HCT116 (cell line): ENCODE measurements around the gene MEG3. TPM values are rescaled to one million over a fixed set of nuclear protein-coding genes. Genes with fewer than 3 reads are reported as not detected.

Experiments used
- ATAC-seq: fragments of 200-7000 bp; cut with Tn5 transposase; 2 replicates; pipeline ENCODE4 v1.9.1; 2020; ENCODE audit warnings: mild to moderate bottlenecking, moderate library complexity
- BruUV-seq: library from RNA; stranded (reverse); fragments of 400-500 nt; replicated peaks from 2 replicates; lab custom pipeline; 2021; lab: Mats Ljungman, UMichigan
- CTCF ChIA-PET: fragments of 300-600 bp; sonication (Branson Sonifier 250); formaldehyde crosslinking; loops from one replicate; lab custom pipeline; 2021; ENCODE audit warnings: antibody characterized with exemption; lab: Charles Lee
- POLR2A ChIA-PET: fragments of 300-600, 350-600 bp; sonication (Branson Sonifier 250); formaldehyde crosslinking; loops from one replicate; lab custom pipeline; 2021; ENCODE audit warnings: antibody characterized with exemption; lab: Charles Lee
- RAD21 ChIA-PET, 2 experiments: fragments of 300-600 bp; sonication (Branson Sonifier 250); formaldehyde crosslinking; loops; one replicate each; lab custom pipeline; 2023; ENCODE audit warnings: low total read pairs in 2 of 2; ENCODE audit not compliant: uncharacterized antibody in 2 of 2, unreplicated experiment in 2 of 2, low non-redundant PET in 1 of 2; lab: Charles Lee
- DNase-seq: peaks from one replicate; pipeline ENCODE4 v3.0.0-alpha.2; 2010; ENCODE audit warnings: low read depth, low spot score
- H2AFZ ChIP-seq: fragments of 200-600 bp; shearing (Covaris generic), sonication (generic); 2 replicates; pipeline ENCODE4 v1.6.1; 2017; ENCODE audit warnings: low read depth, mixed run types, mixed read lengths, antibody characterized with exemption, low read length; ENCODE audit not compliant: poor library complexity, severe bottlenecking
- H3K27ac ChIP-seq: 2 replicates; pipeline ENCODE4 v1.5.1; 2012; ENCODE audit warnings: low read depth, low read length
- H3K27me3 ChIP-seq: fragments of 200-600 bp; sonication (generic); 2 replicates; pipeline ENCODE4 v1.6.1; 2016; ENCODE audit warnings: mixed run types, low read length, mixed read lengths; ENCODE audit not compliant: insufficient read depth
- H3K36me3 ChIP-seq, 2 experiments: fragments of 200-500 bp in 1 of 2; fragments of 200-600 bp in 1 of 2; sonication (Bioruptor generic) in 1 of 2; sonication (generic) in 1 of 2; 2 replicates each; pipeline versions ENCODE4 v1.5.1 to v1.6.1; 2014 to 2016; ENCODE audit warnings: low read length in 2 of 2, inconsistent platforms in 1 of 2, mixed read lengths in 1 of 2, mixed run types in 1 of 2; ENCODE audit not compliant: insufficient read depth in 2 of 2, control insufficient read depth in 1 of 2
- H3K4me1 ChIP-seq, 2 experiments: fragments of 200-600 bp in 1 of 2; sonication (generic) in 1 of 2; 2 replicates each; pipeline versions ENCODE4 v1.5.1 to v1.6.1; 2012 to 2017; ENCODE audit warnings: low read length in 2 of 2, inconsistent platforms in 1 of 2, mild to moderate bottlenecking in 1 of 2, mixed read lengths in 1 of 2, mixed run types in 1 of 2, moderate library complexity in 1 of 2; ENCODE audit not compliant: insufficient read depth in 2 of 2, control insufficient read depth in 1 of 2
- H3K4me2 ChIP-seq: fragments of 200-600 bp; sonication (generic); 2 replicates; pipeline ENCODE4 v1.6.1; 2017; ENCODE audit warnings: mixed run types, low read length, mixed read lengths
- H3K4me3 ChIP-seq, 2 experiments: fragments of 200-600 bp in 1 of 2; sonication (generic) in 1 of 2; replicated peaks in 1 of 2; 2 replicates each; pipeline ENCODE4 v1.5.1; 2011 to 2016; ENCODE audit warnings: low read length in 2 of 2, control low read depth in 1 of 2, low read depth in 1 of 2, mild to moderate bottlenecking in 1 of 2, mixed read lengths in 1 of 2, mixed run types in 1 of 2
- H3K79me2 ChIP-seq: fragments of 200-600 bp; sonication (generic); 2 replicates; pipeline ENCODE4 v1.6.1; 2017; ENCODE audit warnings: mild to moderate bottlenecking, mixed run types, low read length, moderate library complexity, mixed read lengths; ENCODE audit not compliant: insufficient read depth
- H3K9ac ChIP-seq: fragments of 200-600 bp; sonication (generic); 2 replicates; pipeline ENCODE4 v1.6.1; 2016; ENCODE audit warnings: low read length, mixed read lengths
- H3K9me2 ChIP-seq: fragments of 200-600 bp; sonication (generic), shearing (Covaris generic); 2 replicates; pipeline ENCODE4 v1.6.1; 2017; ENCODE audit warnings: mixed run types, mild to moderate bottlenecking, moderate library complexity; ENCODE audit not compliant: insufficient read depth
- H3K9me3 ChIP-seq, 2 experiments: fragments of 200-500 bp in 1 of 2; fragments of 200-600 bp in 1 of 2; sonication (Bioruptor generic) in 1 of 2; sonication (generic) in 1 of 2; 2 replicates each; pipeline ENCODE4 v1.6.1; 2014 to 2017; ENCODE audit warnings: low read length in 2 of 2, mixed read lengths in 2 of 2, inconsistent platforms in 1 of 2, low read depth in 1 of 2, mild to moderate bottlenecking in 1 of 2, mixed run types in 1 of 2, moderate library complexity in 1 of 2; ENCODE audit not compliant: control insufficient read depth in 1 of 2, insufficient read depth in 1 of 2
- H4K20me1 ChIP-seq: fragments of 200-600 bp; sonication (generic), shearing (Covaris generic); 2 replicates; pipeline ENCODE4 v1.6.1; 2017; ENCODE audit warnings: mixed run types, mild to moderate bottlenecking, moderate library complexity; ENCODE audit not compliant: insufficient read depth
- CBX3 ChIP-seq: IDR thresholded peaks from 2 replicates; pipeline ENCODE4 v1.6.1; 2012; ENCODE audit warnings: low read depth
- CTCF ChIP-seq, 3 experiments: fragments of 200-600 bp in 1 of 3; sonication (generic) in 1 of 3; IDR thresholded peaks in 2 of 3; conservative IDR thresholded peaks in 1 of 3; 2 replicates each; pipeline ENCODE4 v1.5.1; 2012 to 2017; ENCODE audit warnings: low read depth in 2 of 3, low read length in 2 of 3, antibody characterized with exemption in 1 of 3, borderline replicate concordance in 1 of 3, control low read depth in 1 of 3, mild to moderate bottlenecking in 1 of 3, mixed read lengths in 1 of 3, mixed run types in 1 of 3, moderate library complexity in 1 of 3; ENCODE audit not compliant: insufficient read depth in 1 of 3
- EGR1 ChIP-seq: IDR thresholded peaks from 2 replicates; pipeline ENCODE4 v1.6.1; 2012; ENCODE audit warnings: low read depth
- ELF1 ChIP-seq: IDR thresholded peaks from 2 replicates; pipeline ENCODE4 v1.6.1; 2012; ENCODE audit warnings: low read depth, borderline replicate concordance
- EZH2 ChIP-seq: fragments of 200-600 bp; sonication (generic); IDR thresholded peaks from 2 replicates; pipeline ENCODE4 v1.6.1; 2017; ENCODE audit warnings: antibody characterized with exemption, mixed run types
- EZH2phosphoT487 ChIP-seq: fragments of 200-600 bp; IDR thresholded peaks from 2 replicates; pipeline ENCODE4 v1.6.1; 2018; ENCODE audit warnings: antibody characterized with exemption, borderline replicate concordance
- FOSL1 ChIP-seq: IDR thresholded peaks from 2 replicates; pipeline ENCODE4 v1.6.1; 2012; ENCODE audit warnings: low read depth
- JUND ChIP-seq: IDR thresholded peaks from 2 replicates; pipeline ENCODE4 v1.6.1; 2012
- POLR2A ChIP-seq: IDR thresholded peaks from 2 replicates; pipeline ENCODE4 v1.7.0; 2011; ENCODE audit warnings: borderline replicate concordance; ENCODE audit not compliant: insufficient read depth, insufficient read length; ENCODE audit errors: extremely low read depth
- POLR2AphosphoS5 ChIP-seq: IDR thresholded peaks from 2 replicates; pipeline ENCODE4 v1.6.1; 2011; ENCODE audit warnings: mild to moderate bottlenecking, low read depth, low read length, moderate library complexity
- RAD21 ChIP-seq: IDR thresholded peaks from 2 replicates; pipeline ENCODE4 v1.6.1; 2012; ENCODE audit warnings: low read depth, mild to moderate bottlenecking
- SIN3A ChIP-seq: IDR thresholded peaks from 2 replicates; pipeline ENCODE4 v1.6.1; 2012; ENCODE audit warnings: low read depth
- SP1 ChIP-seq: IDR thresholded peaks from 2 replicates; pipeline ENCODE4 v1.6.1; 2012; ENCODE audit warnings: low read depth
- YY1 ChIP-seq: IDR thresholded peaks from 2 replicates; pipeline ENCODE4 v1.6.1; 2011; ENCODE audit warnings: low read length, low read depth, moderate library complexity, mild to moderate bottlenecking; ENCODE audit not compliant: insufficient replicate concordance; ENCODE audit errors: extremely low read depth
- ZBTB33 ChIP-seq: IDR thresholded peaks from 2 replicates; pipeline ENCODE4 v1.6.1; 2011; ENCODE audit warnings: mild to moderate bottlenecking, low read length, moderate library complexity; ENCODE audit not compliant: insufficient replicate concordance; ENCODE audit errors: extremely low read depth
- ZFX ChIP-seq: fragments of 450-650 bp; IDR thresholded peaks from 2 replicates; pipeline ENCODE4 v1.6.1; 2017
- ZNF274 ChIP-seq: fragments of 200-500 bp; sonication (Bioruptor generic); IDR thresholded peaks from 2 replicates; pipeline ENCODE4 v1.6.1; 2014; ENCODE audit warnings: mild to moderate bottlenecking, low read depth, low read length, inconsistent platforms
- intact Hi-C: fragments of 100-400 bp; cut with micrococcal nuclease; formaldehyde crosslinking; loops from 2 replicates; pipeline ENCODE4 v1.10.0; 2022
- total RNA-seq: library from RNA; stranded (reverse); gene quantifications from one replicate; pipeline ENCODE4 v1.2.1, GENCODE V29; 2021; ENCODE audit not compliant: unreplicated experiment
- TF ChIP-seq, protein P1 (sequence below): IDR thresholded peaks from 2 replicates; pipeline ENCODE4 v1.6.1; 2012

The MEG3 gene
- total RNA-seq, 1 experiment from 2014 or later, result 2.5 TPM

- H3K27ac ChIP-seq, result no peak overlapping the region
- H3K9ac ChIP-seq, result no peak overlapping the region
- no peaks in the 10 kb centered on the region for H3K9me2 ChIP-seq
- BruUV-seq, result no TSS peak
- TF ChIP-seq EGR1 (no peak), ZBTB33 (no peak), JUND (no peak), SP1 (no peak), CBX3 (no peak)
- TF ChIP-seq, all 23 proteins: peak for 0
- H3K27me3 ChIP-seq, result no peaks in the 10 kb centered on the region
- H3K79me2 ChIP-seq, result no peaks in the 10 kb centered on the region
- ChIA-PET CTCF (no interaction called here), RAD21 (no interaction called here), POLR2A (no interaction called here)
- DNase-seq, result no peak
- H3K4me3 ChIP-seq, result no peak overlapping the region
- no peaks in the 10 kb centered on the region for H3K4me1 ChIP-seq
- H2AFZ ChIP-seq, result no peak overlapping the region
- intact Hi-C loops, result no loop called here
- H3K4me2 ChIP-seq, result no peak overlapping the region
- ATAC-seq, result no peak
- H3K9me3 ChIP-seq, result no peaks in the 10 kb centered on the region
- no peaks in the 10 kb centered on the region for H3K36me3 ChIP-seq
- no peaks in the 10 kb centered on the region for H4K20me1 ChIP-seq
Observed at GRCh38 chr14:100791995-100792394, 33.9 kb upstream of the MEG3 start.

DNA sequence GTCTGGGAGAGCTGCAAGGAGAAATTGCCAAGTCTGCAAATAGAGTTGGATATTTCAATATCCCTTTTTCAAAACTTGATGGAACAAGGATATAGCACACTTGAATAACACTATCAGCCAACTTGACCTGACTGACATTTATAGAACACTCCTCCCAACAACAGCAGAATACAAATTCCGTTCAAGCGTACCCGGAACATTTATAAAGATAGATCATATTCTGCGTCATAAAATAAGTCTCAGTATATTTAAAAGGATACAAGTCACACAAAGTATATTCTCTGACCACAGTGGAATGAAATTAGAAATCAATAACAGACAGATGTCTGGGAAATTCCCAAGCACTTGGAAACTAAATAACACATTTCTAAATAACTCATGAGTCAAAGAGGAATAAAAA lies 29.0 kb upstream of the MEG3 start:
- Histone ChIP-seq H3K4me1 (no peaks in the 10 kb centered on the region), H3K36me3 (no peaks in the 10 kb centered on the region), H3K9me2 (no peaks in the 10 kb centered on the region), H3K4me2 (no peak overlapping the region), H3K9ac (no peak overlapping the region), H3K4me3 (no peak overlapping the region), H3K27ac (no peak overlapping the region), H3K9me3 (no peaks in the 10 kb centered on the region), H3K27me3 (no peaks in the 10 kb centered on the region; the same call in 1 of the 2 replicates), H3K79me2 (no peaks in the 10 kb centered on the region), H4K20me1 (no peaks in the 10 kb centered on the region), H2AFZ (no peak overlapping the region)
- BruUV-seq, result no TSS peak
- DNase-seq (no peak), ATAC-seq (no peak)
- ChIA-PET POLR2A (no interaction called here), RAD21 (no interaction called here), CTCF (no interaction called here)
- intact Hi-C loops, result no loop called here
- TF ChIP-seq ZNF274 (no peak), RAD21 (no peak), EZH2phosphoT487 (no peak), SIN3A (no peak), CTCF (IDR thresholded peaks at IDR 0.05 in 2 of 3, conservative IDR thresholded peaks at IDR 0.05 in 1 of 3; ENCODE audit: borderline replicate concordance in 1 of 3, insufficient read depth in 1 of 3, low read depth in 2 of 3, low read length in 2 of 3) (no peak), ZFX (no peak), POLR2AphosphoS5 (no peak), YY1 (no peak), FOSL1 (no peak), EZH2 (no peak), EGR1 (no peak), SP1 (no peak), POLR2A (no peak), ELF1 (no peak)
- TF ChIP-seq, protein P1, sequence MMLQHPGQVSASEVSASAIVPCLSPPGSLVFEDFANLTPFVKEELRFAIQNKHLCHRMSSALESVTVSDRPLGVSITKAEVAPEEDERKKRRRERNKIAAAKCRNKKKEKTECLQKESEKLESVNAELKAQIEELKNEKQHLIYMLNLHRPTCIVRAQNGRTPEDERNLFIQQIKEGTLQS, result no peak
